Esophagus (tissue), 2 donors: ENCODE results near the gene FXYD4. TPM values are rescaled to one million over a fixed set of nuclear protein-coding genes. Genes with fewer than 3 reads are reported as not detected.

Experiments
- H3K27ac ChIP-seq, 2 donors: one replicate each; pipeline ENCODE4 v1.5.1; 2013; ENCODE audit warnings: low read depth in 2 of 2, mild to moderate bottlenecking in 2 of 2, inconsistent platforms in 1 of 2, low read length in 1 of 2, moderate library complexity in 1 of 2
- H3K27me3 ChIP-seq, 2 donors: one replicate each; pipeline ENCODE4 v1.6.1; 2013; ENCODE audit warnings: low read length in 2 of 2, control low read depth in 1 of 2, mild to moderate bottlenecking in 1 of 2; ENCODE audit not compliant: insufficient read depth in 2 of 2, control insufficient read depth in 1 of 2
- H3K36me3 ChIP-seq, 2 donors: one replicate each; pipeline ENCODE4 v1.6.1; 2013; ENCODE audit warnings: low read length in 1 of 2; ENCODE audit not compliant: control insufficient read depth in 2 of 2, insufficient read depth in 2 of 2
- H3K4me1 ChIP-seq, 2 donors: one replicate each; pipeline ENCODE4 v1.6.1; 2013; ENCODE audit warnings: low read length in 1 of 2; ENCODE audit not compliant: control insufficient read depth in 2 of 2, insufficient read depth in 2 of 2
- H3K4me3 ChIP-seq, 2 donors: one replicate each; pipeline ENCODE4 v1.5.1; 2013; ENCODE audit warnings: low read length in 2 of 2, mild to moderate bottlenecking in 2 of 2, low read depth in 1 of 2, moderate library complexity in 1 of 2
- H3K9me3 ChIP-seq, 2 donors: one replicate each; pipeline ENCODE4 v1.6.1; 2013; ENCODE audit warnings: mild to moderate bottlenecking in 2 of 2, low read depth in 1 of 2, low read length in 1 of 2, moderate library complexity in 1 of 2; ENCODE audit not compliant: control insufficient read depth in 2 of 2, insufficient read depth in 1 of 2
- WGBS, 2 donors: extraction: QIAGEN DNeasy Blood & Tissue Kit; methylation state at CpG; one replicate each; pipeline ENCODE4 v1.1.7; 2013; 5-methylcytosine and 5-hydroxymethylcytosine counted together
- polyA plus RNA-seq, 2 donors: library from polyadenylated mRNA; stranded (reverse); fragments of 200-250 nt; gene quantifications; one replicate each; pipeline ENCODE4 v1.2.3, GENCODE V29; 2013
- donor health status: healthy with polysubstance abuse.
- donor health status: Bipolar disorder and iron deficiency.

Gene FXYD4
- polyA plus RNA-seq, 2 donors, result not detected

GRCh38 chr10:43352951-43353350, 18.5 kb upstream of the FXYD4 start:
- Histone ChIP-seq H3K4me1 (peaks cover 0 to 3% of the 10 kb centered on the region in 2 donors), H3K4me3 (no peak overlapping the region), H3K9me3 (no peaks in the 10 kb centered on the region), H3K27me3 (peaks cover 0 to 3% of the 10 kb centered on the region in 2 donors), H3K36me3 (no peaks in the 10 kb centered on the region), H3K27ac (no peak overlapping the region)
- 54 to 55% methylated on average over 7 of the region's 7 CpGs for WGBS, 2 donors

- H3K36me3 ChIP-seq, result no peaks in the 10 kb centered on the region
- peaks cover 0 to 3% of the 10 kb centered on the region in 2 donors for H3K4me1 ChIP-seq
- H3K27ac ChIP-seq, result no peak overlapping the region
- peaks cover 0 to 3% of the 10 kb centered on the region in 2 donors for H3K27me3 ChIP-seq
- 29 to 35% methylated on average over 3 of the region's 3 CpGs for WGBS, 2 donors
- H3K9me3 ChIP-seq, result no peaks in the 10 kb centered on the region
- no peak overlapping the region for H3K4me3 ChIP-seq
Observed at GRCh38 chr10:43353495-43354329, 17.7 kb upstream of the FXYD4 start.

- H3K27me3 ChIP-seq, result peaks cover 0 to 3% of the 10 kb centered on the region in 2 donors
- H3K36me3 ChIP-seq, result no peaks in the 10 kb centered on the region
- no peaks in the 10 kb centered on the region for H3K9me3 ChIP-seq
- no peak overlapping the region for H3K4me3 ChIP-seq
- peaks cover 0 to 3% of the 10 kb centered on the region in 2 donors for H3K4me1 ChIP-seq
- WGBS, 2 donors, result 64 to 71% methylated on average over 2 of the region's 2 CpGs
- H3K27ac ChIP-seq, result no peak overlapping the region
Observed at GRCh38 chr10:43354330-43354635, 17.2 kb upstream of the FXYD4 start.

- 12 to 20% methylated on average over 2 of the region's 2 CpGs for WGBS, 2 donors
- Histone ChIP-seq H3K36me3 (no peaks in the 10 kb centered on the region), H3K4me3 (no peak overlapping the region)
Observed at GRCh38 chr10:43354879-43355380, 16.5 kb upstream of the FXYD4 start.

GRCh38 chr10:43355749-43356371, 15.6 kb upstream of the FXYD4 start:
- Histone ChIP-seq H3K9me3 (no peaks in the 10 kb centered on the region), H3K36me3 (no peaks in the 10 kb centered on the region), H3K27ac (peak overlapping the region in 1 of 2 donors; percentile 2), H3K27me3 (no peaks in the 10 kb centered on the region), H3K4me3 (no peak overlapping the region), H3K4me1 (peaks cover 0 to 3% of the 10 kb centered on the region in 2 donors)
- WGBS, 2 donors, result 33 to 45% methylated on average over 4 of the region's 4 CpGs

More at GRCh38 chr10:43354879-43355380, 16.5 kb upstream of the FXYD4 start:
- Histone ChIP-seq H3K27ac (no peak overlapping the region), H3K27me3 (peaks cover 0 to 3% of the 10 kb centered on the region in 2 donors), H3K4me1 (peaks cover 0 to 3% of the 10 kb centered on the region in 2 donors), H3K9me3 (no peaks in the 10 kb centered on the region)

GRCh38 chr10:43360086-43360485, 11.3 kb upstream of the FXYD4 start:
- Histone ChIP-seq H3K36me3 (no peaks in the 10 kb centered on the region), H3K27me3 (no peaks in the 10 kb centered on the region), H3K27ac (no peak overlapping the region), H3K4me1 (peaks cover 3 to 5% of the 10 kb centered on the region in 2 donors), H3K4me3 (no peak overlapping the region), H3K9me3 (no peaks in the 10 kb centered on the region)
- WGBS, 2 donors, result 68 to 74% methylated on average over 6 of the region's 6 CpGs

- Histone ChIP-seq H3K36me3 (no peaks in the 10 kb centered on the region), H3K4me1 (peaks cover 0 to 5% of the 10 kb centered on the region in 2 donors), H3K27me3 (no peaks in the 10 kb centered on the region), H3K9me3 (no peaks in the 10 kb centered on the region), H3K27ac (peak overlapping the region; percentile 32 to 78), H3K4me3 (peak overlapping the region; percentile 51 to 60)
- 18 to 23% methylated on average over 21 of the region's 21 CpGs for WGBS, 2 donors
Observed at GRCh38 chr10:43361547-43362190, 9.8 kb upstream of the FXYD4 start.

GRCh38 chr10:43362191-43362839, 9.1 kb upstream of the FXYD4 start:
- H3K27me3 ChIP-seq, result no peaks in the 10 kb centered on the region
- no peaks in the 10 kb centered on the region for H3K36me3 ChIP-seq
- no peaks in the 10 kb centered on the region for H3K9me3 ChIP-seq
- H3K27ac ChIP-seq, result peak overlapping the region; percentile 55 to 78
- peak overlapping the region; percentile 51 to 60 for H3K4me3 ChIP-seq
- peaks cover 0 to 5% of the 10 kb centered on the region in 2 donors for H3K4me1 ChIP-seq
- WGBS, 2 donors, result 3 to 6% methylated on average over 48 of the region's 48 CpGs

GRCh38 chr10:43365001-43365400, 6.4 kb upstream of the FXYD4 start:
- Histone ChIP-seq H3K27ac (no peak overlapping the region), H3K9me3 (no peaks in the 10 kb centered on the region), H3K4me3 (no peak overlapping the region), H3K4me1 (peaks cover 0 to 5% of the 10 kb centered on the region in 2 donors), H3K27me3 (no peaks in the 10 kb centered on the region), H3K36me3 (no peaks in the 10 kb centered on the region)
- WGBS, 2 donors, result 74 to 77% methylated on average over 3 of the region's 3 CpGs
